CD4-positive, alpha-beta T cell treated with Interleukin-4 for 4 hours (primary cell): Measurements from ENCODE around the gene PIGS.
"Not testable (repeated sequence)": the region's sequence is repeated elsewhere in the genome, so short reads cannot be mapped to it uniquely, and the experiment has no call there.

Source experiments
- DNase-seq: peaks from one replicate; pipeline ENCODE4 v3.0.0-alpha.2; 2020

Gene PIGS

DNA sequence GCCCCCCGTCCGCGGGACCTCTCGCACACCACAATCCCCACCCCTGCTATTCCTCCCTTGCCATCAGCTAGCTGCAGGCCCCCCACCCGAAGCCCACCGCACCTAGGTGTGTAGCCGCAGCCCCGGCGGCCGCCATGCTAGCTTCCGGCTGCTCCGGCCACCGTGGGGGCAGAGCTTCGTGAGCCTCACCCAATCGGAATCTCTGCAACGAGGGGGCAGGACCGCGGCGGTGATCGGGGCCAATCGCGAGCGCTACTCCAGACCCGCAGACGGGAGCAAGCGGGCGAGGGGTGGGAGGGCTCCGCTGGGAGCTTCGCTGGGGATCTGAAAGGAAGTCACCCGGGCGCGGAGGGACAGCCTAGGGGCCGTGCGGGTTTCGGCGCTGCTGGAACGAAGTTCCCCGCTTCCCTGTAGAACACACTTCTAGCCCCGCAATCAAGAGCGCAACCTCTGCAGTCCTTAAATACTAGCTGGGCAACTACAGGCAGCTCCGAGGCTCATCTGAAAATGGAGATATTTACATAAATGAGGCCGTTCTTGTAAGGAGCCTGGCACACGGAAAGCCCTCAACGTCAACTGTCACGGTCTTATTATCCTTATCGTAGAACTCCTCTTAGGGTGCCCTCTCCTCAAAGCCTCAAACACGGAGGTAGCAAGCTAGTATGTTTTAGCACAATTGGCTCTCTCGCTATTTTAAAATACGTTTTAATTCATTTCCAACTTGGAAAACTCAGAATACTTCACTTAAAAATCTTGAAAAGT, at the start of gene PIGS:
Gene PIGS (minus strand): TSS at position 164 of the 762 bp plus-strand sequence. CDS start 28 bp downstream, at position 136.
- peak; percentile 87 for DNase-seq

DNA sequence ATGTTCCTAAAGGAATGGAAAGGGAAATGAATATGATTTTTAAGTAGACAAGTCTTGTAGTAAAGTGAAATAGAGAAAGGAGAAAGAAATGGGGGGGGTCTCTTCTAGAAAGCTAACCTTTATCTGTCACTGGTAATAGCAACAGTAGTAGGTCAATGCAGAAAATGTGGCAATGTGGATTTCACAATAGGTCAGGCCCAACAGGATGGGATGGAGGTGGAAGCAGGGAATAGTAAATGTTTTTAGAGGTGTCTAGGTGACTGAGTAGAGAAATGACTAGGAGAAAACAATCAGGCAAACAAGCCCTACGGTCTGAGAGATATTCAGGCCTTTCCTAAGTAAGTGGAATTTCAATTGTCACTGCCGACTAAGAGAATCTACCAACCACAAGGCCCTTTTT, 48.7 kb upstream of the PIGS start:
- no peak for DNase-seq

DNA sequence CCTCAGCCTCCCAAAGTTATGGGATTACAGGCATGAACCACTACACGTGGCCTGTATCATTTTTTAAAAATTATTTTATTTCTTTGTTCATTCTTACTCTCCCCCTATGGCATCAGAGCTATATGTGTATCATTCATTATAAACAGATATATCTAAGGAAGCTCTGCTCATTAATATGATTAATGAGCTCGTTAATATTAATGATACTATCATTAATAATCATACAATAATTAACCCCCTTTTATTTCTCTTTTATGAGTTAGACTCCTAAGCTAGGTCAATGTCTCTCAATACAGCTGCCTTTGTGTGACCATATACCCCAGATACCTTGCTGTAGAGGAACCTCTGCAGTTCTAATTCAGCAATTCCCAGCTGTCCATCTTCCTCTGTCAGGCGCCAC, 47.1 kb upstream of the PIGS start:
- DNase-seq: no peak

DNA sequence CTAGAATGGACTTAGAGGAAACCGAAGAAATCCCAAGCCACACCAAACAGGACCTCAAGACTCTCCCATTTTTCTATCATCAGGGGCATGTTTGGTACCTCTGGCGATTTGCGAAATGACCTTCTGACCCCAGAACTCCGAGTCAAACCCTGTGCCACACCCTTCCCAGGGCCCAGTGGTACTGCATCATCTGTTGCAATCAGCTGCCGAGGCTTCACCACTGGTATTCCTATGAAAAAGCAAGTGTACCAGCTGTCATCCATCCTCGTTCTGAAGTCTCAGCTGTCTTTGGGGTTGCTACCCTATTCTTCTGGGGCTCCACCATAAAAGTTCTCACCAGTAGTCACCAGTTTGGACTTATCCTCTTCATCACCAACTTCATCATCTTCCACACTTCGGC, 45.0 kb upstream of the PIGS start:
- no peak for DNase-seq

DNA sequence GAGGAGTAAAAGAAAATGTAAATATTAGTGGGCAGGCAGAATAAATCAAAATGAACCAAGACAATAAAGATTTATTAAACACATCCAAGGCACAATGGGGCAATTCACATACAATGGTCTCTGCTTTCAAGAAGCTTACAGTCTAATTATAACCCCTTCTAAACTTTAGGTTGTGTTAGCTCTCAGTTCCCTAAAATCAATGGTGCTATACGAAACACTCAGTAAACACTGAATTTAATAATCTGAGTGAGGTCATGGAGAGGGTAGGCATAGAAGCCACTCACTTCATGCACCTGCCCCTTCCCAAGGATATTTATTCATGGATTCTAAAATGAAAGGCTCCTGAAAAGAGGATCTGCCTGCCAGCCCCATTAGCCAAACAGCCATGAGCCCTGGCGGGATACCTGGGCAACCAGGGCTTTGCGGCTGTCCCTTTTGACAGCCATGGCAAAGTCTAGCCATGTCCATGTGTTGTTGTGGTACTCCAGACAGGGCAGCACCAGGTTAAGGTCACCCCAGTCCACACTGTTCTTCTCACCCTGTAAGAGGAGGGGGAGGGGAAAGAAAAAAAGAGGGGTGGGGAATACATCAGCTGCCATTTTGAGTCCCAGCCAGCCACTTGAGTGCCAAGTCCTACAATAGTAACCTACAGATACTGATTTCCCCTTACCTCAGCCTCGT, 44.1 kb upstream of the PIGS start:
- no peak for DNase-seq

DNA sequence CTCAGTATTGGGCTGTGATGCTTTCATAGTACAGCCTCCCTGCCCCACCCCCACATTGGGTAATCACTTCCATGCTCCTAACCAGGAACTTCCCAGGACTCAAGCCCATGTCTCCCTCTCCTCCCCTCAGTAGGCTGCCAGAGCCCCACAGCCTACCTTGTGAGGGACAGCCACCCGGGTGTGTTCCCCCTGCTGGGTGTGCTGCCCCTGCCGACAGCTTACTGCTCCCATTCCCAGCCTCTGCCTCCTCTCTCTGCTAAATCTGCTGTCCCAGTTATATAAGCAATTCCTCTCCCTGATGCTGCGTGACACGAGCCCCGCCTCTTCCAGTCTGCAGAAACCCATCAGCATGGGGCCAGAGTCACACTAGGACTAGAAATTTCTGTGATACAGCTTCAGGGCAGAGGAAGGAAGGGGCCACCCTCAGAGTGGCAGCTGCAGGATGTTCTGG, 42.6 kb upstream of the PIGS start, which contains the start of gene RSKR:
Gene RSKR (minus strand): TSS at position 255 of the 451 bp plus-strand sequence. CDS start 24 bp downstream, at position 231.
- no peak for DNase-seq

DNA sequence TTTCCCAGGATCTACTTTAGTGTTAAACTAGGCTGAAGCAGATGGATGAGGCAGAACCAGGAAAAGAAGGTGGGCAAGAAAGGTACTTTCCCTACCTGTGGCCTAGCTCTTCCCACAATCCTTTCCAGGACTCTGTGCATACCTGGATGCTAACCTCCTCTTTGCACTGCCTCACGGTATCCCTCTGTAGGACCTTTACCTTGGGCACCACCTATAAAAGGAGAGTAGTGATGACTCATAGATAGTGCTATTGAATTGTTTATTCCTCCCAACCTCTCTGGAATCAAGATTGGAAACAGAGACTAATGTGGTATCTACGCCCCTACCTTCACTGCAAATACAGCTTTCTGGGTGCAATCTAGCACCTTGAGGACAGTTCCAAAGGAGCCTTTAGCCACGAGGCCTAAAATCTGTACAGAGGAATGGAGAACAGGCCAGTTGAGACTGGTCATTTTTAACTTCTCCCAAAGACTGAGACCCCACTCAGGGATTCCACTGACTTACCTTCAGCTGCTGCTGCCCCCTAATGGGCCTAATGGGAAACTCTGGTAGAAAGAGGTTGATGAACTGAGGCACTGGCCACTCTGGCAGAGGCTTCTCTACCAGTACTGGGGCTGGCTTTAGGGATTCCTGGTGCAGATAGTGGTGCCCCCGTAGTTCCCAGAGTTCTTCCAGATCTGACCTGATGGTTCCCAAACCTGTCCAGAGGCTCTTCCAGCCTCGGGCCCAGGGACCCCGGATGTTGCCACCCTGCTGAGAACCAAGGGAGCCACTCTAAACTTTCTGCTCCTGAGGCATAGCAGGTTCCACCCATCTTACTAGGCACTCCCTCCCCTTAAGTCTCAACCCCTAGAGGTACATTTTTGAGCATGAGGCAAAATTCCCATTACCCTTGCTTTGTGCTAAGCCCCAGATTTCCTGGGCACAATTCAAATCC, 41.9 kb upstream of the PIGS start:
- peak; percentile 45 for DNase-seq

DNA sequence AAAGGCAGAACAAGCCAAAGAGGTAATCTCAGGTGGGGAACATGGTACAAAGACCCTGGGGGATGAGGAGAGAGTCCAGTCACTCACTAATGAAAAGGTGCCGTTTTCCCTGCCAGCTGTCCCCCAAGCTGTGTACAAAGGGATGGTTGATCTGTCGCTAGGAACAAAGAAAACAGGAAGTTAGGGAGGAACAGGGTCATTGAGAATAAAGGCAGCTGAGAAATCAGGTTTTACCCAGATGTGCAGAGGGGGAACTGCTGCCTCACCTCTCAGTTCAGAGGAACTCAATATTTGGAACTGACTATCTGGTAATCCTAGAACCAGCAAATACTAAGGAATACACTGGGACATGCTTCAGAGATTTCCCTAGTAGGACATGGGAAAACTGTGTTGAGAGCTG, 41.2 kb upstream of the PIGS start:
- DNase-seq: no peak

DNA sequence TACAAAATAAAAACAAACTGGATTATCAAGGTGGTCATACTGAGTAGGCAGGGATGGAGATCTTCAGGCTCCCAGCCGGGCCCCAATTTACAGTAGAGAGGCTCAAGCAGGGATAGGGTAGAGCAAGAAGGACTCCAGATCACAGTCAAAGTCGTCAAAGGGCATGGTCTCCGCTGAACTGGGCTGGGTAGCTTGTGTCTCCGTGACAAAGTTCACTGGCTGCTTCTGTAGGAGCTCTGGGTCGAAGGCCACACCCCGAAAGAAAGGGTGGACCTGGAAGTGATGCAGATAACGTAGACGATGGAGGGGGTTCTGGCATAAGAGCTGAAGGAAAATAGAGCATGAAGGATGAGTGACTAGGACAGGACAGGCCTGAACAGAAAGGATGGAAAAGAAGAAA, 39.1 kb upstream of the PIGS start:
- DNase-seq: no peak

DNA sequence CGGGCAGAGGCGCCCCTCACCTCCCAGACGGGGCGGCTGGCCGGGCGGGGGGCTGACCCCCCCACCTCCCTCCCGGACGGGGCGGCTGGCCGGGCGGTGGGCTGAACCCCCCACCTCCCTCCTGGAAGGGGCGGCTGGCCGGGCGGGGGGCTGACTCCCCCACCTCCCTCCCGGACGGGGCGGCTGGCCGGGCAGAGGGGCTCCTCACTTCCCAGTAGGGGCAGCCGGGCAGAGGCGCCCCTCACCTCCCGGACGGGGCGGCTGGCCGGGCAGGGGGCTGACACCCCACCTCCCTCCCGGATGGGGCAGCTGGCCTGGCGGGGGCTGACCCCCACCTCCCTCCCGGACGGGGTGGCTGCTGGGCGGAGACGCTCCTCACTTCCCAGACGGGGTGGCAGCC, 32.7 kb upstream of the PIGS start:
- DNase-seq: not testable (repeated sequence)

DNA sequence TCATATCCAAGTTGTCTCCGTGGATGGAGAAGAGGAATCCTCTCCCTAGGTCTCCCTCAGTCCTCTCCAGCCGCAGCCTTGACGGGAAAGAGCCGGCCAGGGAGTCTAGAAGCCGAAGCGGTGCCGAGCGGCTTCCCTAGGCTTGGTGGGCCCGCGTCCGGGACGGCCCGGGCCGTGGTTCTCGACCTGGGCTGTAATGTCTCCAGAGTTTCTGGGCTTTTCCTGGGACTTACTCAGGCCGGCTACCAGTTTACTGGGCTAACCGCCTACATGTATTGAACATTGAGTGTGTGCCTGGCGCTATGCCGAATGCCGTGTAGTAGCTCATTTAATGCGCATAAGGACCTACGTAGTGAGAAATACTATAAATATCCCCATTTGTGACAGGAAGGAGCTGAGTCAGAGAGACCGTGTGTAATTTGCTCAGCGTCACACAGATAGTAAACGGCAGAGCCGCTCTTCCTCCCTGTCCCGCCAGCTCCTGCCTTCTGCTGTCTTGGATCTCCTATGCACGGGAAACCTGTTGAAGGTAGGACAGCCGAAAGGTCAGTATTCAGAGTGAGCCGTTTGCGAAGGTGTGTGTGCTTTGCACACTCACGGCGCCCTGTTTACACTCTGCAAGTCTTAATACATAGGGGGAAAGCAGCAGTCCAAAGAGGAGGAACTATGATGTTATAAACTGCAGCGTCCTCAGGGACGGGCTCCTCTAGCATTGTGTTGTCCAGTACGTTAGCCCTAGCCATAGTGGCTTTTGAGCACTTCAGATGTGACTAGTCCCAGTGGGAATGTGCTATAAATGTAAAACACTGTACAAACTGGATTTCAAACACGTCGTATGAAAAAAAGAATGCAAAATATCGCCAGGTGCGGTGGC, 28.2 kb upstream of the PIGS start:
- peak; percentile 78 for DNase-seq

DNA sequence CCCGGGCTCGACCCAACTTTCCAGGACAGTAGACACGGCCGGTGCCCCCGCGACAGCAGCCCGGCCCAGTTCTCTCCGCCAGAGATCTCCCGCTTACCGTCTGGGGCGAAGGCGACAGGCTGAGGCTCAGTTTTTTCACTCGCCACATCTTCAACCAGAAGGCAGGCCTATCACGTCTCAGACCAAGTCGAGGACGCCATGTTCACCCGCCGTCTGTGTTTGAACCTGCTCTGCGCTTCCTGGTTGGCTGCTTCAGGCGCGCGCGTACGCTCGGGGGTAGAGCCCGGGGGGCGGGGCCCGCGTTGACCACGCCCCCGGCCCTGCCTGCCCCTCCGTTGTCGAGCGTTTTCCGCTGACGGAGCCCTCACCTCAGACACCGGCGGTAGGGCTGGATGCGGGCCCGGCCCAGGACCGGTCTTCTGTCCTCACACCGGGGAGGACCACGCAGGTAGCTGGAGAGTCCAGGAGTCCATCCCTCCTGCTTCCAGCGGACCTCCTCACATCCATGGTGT, 27.5 kb upstream of the PIGS start, which contains the start of gene SPAG5:
Gene SPAG5 (minus strand): TSS at position 227 of the 512 bp plus-strand sequence. CDS start 79 bp downstream, at position 148.
- DNase-seq: peak; percentile 92

DNA sequence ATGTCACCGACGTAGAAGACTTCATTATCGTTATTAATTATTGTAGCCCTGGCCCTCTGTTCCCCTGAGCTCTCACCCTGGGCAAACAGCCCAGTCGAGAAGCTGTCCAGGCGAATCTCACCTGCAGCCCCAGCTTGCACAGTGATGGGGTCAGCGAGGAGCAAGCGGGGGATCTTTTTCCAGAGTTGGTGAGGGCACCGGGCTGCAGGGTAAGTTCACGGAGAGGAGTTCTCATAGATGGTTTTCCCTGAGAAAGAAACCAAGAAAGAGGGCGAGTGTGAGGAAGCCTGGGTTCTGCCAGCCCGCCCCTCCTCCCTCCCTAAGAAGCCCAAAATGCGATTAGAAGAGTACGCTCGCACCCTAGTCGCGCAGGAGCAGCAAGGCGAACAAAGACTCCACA, 27.1 kb upstream of the PIGS start:
- no peak for DNase-seq

DNA sequence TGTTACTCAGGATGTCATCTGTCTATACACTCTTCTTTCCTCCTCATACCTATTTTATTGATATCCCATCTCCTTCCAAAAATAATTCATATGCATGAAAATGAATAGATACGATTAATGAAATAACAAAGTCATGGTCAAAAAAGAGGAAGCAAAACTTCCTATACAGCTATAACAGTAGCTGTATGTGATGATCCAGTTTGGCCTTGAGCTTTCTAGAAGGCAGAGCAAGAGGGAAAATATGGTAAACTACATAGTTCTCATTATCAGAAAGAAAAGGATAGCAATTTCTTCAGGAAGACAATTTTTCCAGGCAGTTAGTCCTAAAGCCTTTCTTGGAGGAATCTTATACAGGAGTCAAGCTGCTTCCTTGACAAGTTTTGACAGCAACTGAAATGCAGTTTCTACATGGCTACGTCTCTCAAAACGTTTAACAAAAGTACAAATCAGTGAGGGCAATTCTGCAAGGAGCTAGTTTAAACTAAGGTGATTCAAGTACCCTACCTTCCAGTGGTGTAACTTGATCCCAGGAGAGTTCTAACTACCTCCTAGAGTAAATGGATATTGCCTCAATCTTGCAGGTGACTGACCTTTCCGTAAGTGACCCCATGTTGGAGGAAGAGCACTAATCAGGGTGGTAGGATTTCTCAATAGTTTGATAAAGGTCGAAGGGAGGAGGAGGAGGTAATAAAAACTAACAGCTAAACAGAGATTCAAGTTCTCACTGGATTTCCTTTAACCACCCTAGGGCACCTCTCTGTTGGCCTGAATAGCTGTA, 26.5 kb upstream of the PIGS start:
- DNase-seq: no peak

DNA sequence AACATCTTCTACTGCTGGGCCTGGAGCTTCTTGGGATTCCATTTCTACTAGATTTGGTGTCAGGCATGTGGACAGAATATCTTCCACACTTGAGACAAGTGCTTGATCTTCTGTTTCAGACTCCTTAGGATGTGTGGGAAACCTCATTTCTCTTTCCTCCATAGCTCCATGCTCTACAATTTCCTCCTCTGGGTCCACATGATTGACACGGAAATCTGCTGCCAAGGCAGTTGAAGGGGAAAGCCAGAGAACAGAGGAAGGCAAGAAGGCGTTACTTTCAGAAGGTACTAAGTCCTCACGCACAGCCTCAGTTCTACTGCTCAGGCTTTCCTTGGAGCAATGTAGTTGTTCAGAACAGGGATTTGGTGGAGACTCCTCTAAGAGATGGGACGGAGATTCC, 20.9 kb upstream of the PIGS start:
- no peak for DNase-seq

DNA sequence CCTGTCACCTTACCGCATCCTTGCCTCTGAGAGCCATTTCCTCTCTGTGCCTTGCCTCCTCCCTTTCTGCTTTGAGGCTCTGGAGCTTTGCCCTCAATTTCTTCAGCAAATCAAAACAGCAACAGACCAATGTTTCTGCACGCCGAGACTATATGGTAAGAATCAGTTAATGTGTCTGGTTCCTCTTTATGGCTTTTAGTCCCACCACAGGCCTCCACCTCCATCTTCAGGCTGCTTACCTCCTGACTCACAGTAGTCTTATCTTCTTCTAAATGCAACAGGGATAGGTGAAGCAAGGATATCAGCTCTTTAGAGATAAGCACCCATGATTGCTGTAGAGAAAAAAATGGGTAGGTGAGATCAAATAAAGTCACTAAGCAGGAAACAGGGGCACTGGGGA, 14.5 kb upstream of the PIGS start:
- DNase-seq: no peak

DNA sequence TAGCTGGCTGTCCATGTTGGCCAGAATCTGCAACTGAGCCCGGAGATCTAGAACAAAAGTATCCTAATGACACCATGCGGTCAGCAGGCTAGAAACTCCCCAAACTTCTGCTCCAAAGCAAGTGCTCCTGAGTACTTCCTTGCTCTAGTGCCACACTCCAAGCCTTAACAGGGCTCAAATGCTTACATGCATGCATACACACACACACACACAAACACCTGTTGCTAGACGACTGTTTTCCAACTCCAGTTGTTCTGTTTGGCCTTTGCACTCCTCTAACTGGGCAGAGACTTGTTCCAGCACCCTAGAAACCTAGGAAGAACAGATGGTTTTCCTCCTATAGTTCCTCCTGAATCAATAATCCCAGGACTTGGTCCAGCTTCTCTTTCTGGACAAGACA, 13.1 kb upstream of the PIGS start:
- DNase-seq: no peak

DNA sequence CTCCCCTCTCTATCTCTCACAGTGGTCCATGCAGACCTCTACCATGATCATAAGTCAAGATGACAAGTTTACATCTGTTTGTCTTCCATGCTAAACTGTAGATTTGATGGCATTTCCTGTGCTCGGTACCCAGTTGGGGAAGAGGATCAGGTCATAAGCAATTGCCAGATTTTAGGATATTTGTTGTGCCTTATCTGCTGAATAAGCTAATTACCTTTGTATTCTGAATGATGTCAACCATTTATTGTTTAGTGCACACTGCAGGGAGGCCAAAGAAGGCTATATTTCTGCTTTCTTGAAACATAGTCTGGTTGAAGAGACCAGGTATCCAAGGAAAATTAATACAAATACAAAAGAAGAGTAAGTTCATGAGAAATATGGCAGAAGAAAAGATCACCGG, 11.2 kb upstream of the PIGS start:
- DNase-seq: no peak

DNA sequence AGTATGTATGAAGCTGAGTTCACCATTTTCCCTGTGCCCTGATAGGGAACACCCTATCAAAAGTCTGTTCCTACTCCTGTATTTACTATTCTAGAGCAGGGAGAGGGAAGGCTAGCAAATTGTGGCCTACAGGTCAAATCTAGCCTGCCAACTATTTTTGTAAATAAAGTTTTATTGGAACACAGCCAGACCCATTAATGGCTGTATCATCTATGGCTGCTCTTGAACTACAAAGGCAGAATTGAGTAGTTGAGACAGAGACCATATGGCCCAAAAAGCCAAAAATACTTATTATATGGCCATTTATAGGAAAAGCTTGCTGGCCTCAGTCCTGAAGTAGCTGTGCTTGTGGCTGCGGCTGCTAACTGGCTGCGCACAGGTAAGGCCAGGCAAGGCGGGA, 9.6 kb upstream of the PIGS start:
- no peak for DNase-seq

DNA sequence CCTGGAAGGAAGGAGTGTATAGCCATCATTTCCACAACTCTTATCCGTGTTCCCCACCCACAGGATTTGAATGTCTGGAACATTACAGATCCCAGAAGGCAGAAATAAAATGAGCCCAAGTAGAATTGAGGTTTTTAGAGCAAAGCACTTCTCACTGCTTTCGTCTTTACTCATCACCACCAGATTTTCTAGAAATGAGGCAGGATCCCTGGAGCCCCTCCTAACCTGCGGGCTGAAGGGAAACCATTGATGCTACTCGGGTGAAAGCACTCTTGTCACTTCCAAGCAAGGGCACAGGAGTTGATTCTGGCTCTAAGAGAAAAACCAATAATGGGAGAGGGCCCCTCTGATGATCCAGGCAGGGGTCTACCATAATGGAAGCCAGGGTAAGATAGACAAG, 8.2 kb upstream of the PIGS start:
- DNase-seq: no peak
